Fibroblast of pulmonary artery (primary cell): ENCODE results near the gene ADAT3.

ENCODE experiments used
- DNase-seq: peaks from one replicate; pipeline ENCODE4 v3.0.0-alpha.2; 2010; ENCODE audit warnings: low read depth
- H3K4me3 ChIP-seq: replicated peaks from 2 replicates; pipeline ENCODE4 v1.5.1; 2011; ENCODE audit warnings: low read depth, mild to moderate bottlenecking, control low read depth, low read length, moderate library complexity
- CTCF ChIP-seq: IDR thresholded peaks from 2 replicates; pipeline ENCODE4 v1.5.1; 2011; ENCODE audit warnings: mild to moderate bottlenecking, control low read depth, low read length, inconsistent platforms; ENCODE audit errors: missing control alignments

The ADAT3 gene

GRCh38 chr19:1911995-1912394 is 6.8 kb downstream of the ADAT3 start:
- DNase-seq = no peak
- no peak for TF ChIP-seq CTCF
- no peak overlapping the region for H3K4me3 ChIP-seq

GRCh38 chr19:1912760-1913505 is 7.7 kb downstream of the ADAT3 start:
- no peak for DNase-seq
- no peak overlapping the region for H3K4me3 ChIP-seq
- no peak for TF ChIP-seq CTCF

- no peak for TF ChIP-seq CTCF
- no peak overlapping the region for H3K4me3 ChIP-seq
- DNase-seq = no peak
These were observed 8.8 kb downstream of the ADAT3 start for GRCh38 chr19:1913781-1914577.

- DNase-seq = no peak
- no peak for TF ChIP-seq CTCF
- no peak overlapping the region for H3K4me3 ChIP-seq
These were observed 9.7 kb downstream of the ADAT3 start for GRCh38 chr19:1914826-1915341.

GRCh38 chr19:1917146-1917545 is 11.9 kb downstream of the ADAT3 start:
- no peak overlapping the region for H3K4me3 ChIP-seq
- no peak for TF ChIP-seq CTCF
- DNase-seq = no peak

GRCh38 chr19:1917926-1918325 is 12.7 kb downstream of the ADAT3 start:
- DNase-seq = no peak

More at GRCh38 chr19:1917926-1918325, 12.7 kb downstream of the ADAT3 start:
- no peak for TF ChIP-seq CTCF
- H3K4me3 ChIP-seq = no peak overlapping the region
